GM21723 (cell line): ENCODE results near the gene ZNF444.
"Not testable (repeated sequence)": the region's sequence is repeated elsewhere in the genome, so short reads cannot be mapped to it uniquely, and the experiment has no call there.

Source experiments
- ATAC-seq: cut with Tn5 transposase; IDR thresholded peaks from one replicate; pipeline ENCODE4 v1.9.1; 2021; ENCODE audit warnings: mild to moderate bottlenecking, moderate library complexity; ENCODE audit not compliant: unreplicated experiment

Gene ZNF444

DNA sequence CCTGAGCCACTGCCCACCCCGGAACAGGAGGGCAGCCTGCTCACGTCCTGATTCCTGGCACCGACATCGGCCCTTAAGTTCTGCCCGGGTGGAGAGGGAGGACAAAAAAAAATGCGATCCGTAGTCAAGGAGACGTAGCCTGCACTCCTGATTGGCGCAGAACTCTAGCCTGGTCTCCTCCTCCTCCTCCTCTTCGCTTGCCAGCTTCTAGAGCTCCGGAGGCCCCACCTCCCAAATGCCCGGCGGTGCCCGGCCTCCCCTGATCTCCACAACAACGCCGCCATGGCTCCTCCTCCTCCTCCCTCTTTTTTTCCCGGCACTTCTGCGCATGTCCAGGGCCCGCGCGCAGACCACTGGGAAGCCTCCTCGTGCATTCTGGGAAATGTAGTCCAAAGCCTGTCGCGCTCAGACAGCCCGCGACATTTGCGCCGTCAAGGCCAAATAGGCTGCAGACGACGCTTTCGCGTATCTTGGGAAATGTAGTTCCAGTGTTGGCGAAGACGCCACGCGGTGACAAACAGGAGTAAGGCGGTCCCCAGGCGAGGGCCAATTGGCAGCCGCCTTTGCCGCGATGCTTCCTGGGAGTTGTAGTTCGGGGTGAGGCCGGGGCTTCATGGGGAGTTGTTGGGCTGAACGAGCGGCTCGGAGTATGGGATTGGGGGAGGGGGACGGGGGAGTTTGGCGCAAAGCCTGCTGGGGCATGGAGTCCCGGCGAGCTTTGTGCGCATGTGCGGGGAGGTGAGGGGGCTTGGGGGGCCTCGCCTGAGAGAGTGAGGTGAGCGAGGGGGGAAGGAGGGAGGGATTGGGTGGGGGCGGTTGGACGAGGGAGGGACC is at the start of gene ZNF444:
Gene ZNF444, plus strand, starts transcription at position 705 of the 834 bp plus-strand sequence. CDS start 5,625 bp downstream, outside the sequence.
- ATAC-seq = peak; percentile 86

GRCh38 chr19:56091751-56092546 is 49.1 kb upstream of the ZNF444 start:
- ATAC-seq = no peak

GRCh38 chr19:56092685-56093631 is 48.1 kb upstream of the ZNF444 start:
- no peak for ATAC-seq

- ATAC-seq = no peak
Measured at GRCh38 chr19:56094449-56094848, 46.6 kb upstream of the ZNF444 start.

GRCh38 chr19:56096665-56097064 is 44.4 kb upstream of the ZNF444 start:
- ATAC-seq = no peak

GRCh38 chr19:56097306-56097705 is 43.8 kb upstream of the ZNF444 start:
- ATAC-seq = no peak

DNA sequence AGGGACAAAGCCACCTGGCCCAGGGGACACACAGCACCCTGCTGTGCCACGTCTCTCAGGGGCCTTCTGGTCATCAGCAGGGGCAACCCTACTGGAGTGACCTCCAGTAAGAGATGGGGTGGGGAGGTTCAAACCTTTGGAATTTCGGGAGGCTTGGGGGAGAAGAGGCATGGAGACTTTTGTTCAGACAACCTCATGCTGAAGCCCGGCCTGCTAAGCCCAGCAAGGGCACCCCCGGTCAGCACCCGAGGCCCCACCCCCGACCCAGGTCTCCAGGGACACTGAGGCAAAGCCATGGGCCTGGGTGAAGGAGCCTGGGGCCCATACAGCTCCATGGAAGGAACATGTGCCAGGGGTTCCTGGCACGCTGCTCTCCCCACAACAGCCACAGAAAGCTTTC is 43.3 kb upstream of the ZNF444 start:
- no peak for ATAC-seq

GRCh38 chr19:56098237-56098636 is 42.9 kb upstream of the ZNF444 start:
- not testable (repeated sequence) for ATAC-seq

- no peak for ATAC-seq
Measured at GRCh38 chr19:56098731-56099568, 42.1 kb upstream of the ZNF444 start.

- ATAC-seq = no peak
Measured at GRCh38 chr19:56099638-56100539, 41.2 kb upstream of the ZNF444 start.

- no peak for ATAC-seq
Measured at GRCh38 chr19:56101095-56101494, 40.0 kb upstream of the ZNF444 start.

DNA sequence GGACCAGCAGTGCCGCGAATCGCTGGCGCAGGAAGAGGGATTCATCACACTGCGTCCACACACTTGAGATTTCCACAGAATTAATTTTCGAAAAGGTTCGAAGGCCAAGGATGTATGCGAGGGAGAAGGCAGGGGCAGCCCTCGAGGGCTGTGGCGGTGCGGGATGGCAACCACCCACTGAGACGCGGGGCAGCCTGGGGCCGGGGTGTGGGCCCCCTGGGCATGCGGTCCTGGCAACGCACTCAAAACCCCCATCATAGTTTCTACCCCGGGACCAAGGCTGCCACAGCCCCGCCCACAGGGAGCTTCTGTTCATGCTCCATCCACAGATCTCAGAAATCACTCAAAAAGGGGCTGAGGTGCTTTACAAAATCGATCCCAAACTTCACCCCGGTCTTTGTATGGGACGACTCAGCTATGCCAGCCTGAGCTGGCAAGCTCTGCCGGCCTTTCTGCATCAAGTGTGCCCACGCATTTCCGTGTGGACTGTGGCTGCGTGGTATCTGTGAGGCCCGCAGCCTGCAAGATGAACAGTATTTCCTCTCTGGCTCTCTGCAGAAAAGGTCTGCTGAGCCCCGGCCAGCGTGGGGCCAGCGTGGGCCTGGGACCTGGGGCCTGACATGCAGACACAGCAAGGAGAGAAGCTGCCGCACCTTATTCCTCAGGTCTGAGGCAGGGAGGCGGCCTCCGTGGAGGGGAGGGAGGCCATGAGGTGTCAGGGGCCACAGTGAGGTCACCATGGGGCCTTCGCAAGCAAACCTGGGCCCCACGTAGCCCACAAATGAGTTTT is 39.1 kb upstream of the ZNF444 start:
- no peak for ATAC-seq

- no peak for ATAC-seq
Measured at GRCh38 chr19:56103027-56103614, 38.0 kb upstream of the ZNF444 start.

- no peak for ATAC-seq
Measured at GRCh38 chr19:56104423-56104822, 36.7 kb upstream of the ZNF444 start.

DNA sequence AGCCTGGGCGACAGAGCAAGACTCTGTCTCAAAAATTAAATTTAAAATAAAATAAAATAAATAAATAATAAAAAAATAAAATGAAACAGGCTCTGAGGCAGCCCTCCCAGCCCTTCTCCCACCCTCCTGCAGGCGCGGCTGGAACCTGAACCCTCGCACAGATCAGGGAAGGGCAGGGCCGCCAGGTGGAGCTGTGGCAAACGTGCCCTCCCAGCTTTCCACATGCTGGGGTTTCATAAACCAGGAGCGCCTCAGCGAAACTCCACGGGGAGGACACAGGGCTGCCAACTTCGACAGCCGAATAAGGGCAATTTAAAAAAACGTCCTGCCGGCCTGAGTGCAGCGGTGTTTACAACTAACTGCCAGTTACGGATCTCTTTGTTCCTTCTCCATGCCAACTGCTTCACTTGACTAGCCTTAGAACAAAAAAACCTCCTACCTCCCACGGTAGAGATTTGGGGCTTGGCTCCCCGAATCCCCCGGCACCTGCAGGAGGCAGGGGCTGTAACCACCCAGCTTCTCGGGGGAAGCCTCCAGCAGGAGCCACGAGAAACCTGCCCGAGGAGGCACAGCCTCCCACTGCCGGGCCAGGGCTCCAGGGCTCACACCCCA is 35.9 kb upstream of the ZNF444 start:
- no peak for ATAC-seq

DNA sequence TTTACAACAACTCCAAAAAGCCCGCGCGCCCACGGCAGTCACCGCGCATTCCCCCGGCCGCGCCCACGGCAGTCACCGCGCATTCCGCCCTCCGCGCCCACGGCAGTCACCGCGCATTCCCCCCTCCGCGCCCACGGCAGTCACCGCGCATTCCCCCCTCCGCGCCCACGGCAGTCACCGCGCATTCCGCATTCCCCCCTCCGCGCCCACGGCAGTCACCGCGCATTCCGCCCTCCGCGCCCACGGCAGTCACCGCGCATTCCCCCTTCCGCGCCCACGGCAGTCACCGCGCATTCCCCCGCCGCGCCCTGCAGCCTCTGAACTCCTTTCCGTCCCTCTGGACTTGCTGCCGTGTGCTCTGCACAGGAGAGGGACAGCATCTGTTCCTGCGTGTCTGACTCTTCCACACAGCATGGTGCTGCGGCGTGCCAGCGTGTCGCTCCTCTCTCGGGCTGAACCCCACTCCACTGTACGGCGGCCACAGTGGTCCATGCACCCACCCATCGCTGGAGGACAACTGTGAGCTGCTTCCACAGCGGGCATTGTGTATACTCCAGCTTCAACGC is 35.2 kb upstream of the ZNF444 start:
- ATAC-seq = not testable (repeated sequence)

GRCh38 chr19:56106397-56106849 is 34.7 kb upstream of the ZNF444 start:
- ATAC-seq = no peak
